K562 treated with DMSO at 1 percent for 4 hours (cell line): ENCODE measurements around the gene LDLRAD4. TPM values are rescaled to one million over a fixed set of nuclear protein-coding genes. Genes with fewer than 3 reads are reported as not detected.

Experiments used
- total RNA-seq: library from RNA; unstranded; fragments of 300-600 nt; gene quantifications from 2 replicates; pipeline ENCODE4 v1.2.3, GENCODE V29; 2022; ENCODE audit not compliant: insufficient read depth

The LDLRAD4 gene
- not detected in 2 replicates for total RNA-seq

DNA sequence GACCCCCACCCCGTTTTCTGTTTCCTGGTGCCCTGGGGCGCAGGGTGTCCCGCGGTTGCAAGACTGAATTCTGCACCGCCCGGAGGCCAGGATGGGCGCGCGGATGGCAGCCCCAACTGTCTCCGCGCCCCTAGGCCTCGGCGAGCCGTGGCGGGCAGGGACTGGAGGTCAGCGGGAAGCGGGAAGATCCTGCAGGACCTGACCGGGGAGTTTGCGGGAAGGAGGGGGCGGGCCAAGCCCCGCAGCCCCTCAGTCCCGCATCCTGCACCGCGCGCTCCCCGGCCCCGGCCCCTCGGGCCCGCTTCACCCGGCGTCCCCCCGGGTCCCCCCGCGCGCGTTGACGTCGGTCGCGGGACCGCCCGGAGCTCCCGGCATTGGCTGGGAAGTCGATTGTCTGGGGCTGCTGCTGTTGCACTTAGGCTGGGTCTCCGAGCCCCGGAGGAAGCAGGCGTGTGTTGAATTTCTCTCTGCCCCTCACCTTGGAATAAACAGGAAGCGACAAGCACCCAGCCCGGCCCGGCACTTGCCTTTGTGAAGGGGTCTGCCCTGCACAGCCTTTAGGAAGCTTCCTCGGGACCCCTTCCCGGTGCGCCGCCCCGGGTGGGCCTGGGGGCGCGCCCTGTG is at the start of gene LDLRAD4:
TSS of gene LDLRAD4 (plus strand) at position 393 of the 624 bp plus-strand sequence.

Other genes with a start within 250 kb of the LDLRAD4 start
- gene CEP192, start 227.4 kb upstream of the LDLRAD4 start, total RNA-seq, result 17.2 and 23.8 TPM in 2 replicates